Measurements from ENCODE around the gene UNK. TPM values are rescaled to one million over a fixed set of nuclear protein-coding genes. Genes with fewer than 3 reads are reported as not detected.
A peak's percentile ranks its signal among the peaks of the same experiment; 100 is the strongest.

The UNK gene
- total and polyA plus RNA-seq, 9 of the 15 experiments (the other 6 are each of a cell fraction or from before 2014, with no cell fraction given), result 12.8 to 38.6 (median 24.8) TPM

GRCh38 chr17:75846692-75847613 lies 62.3 kb downstream of the UNK start:
- H3K4me2 ChIP-seq (ENCODE audit: insufficient read depth, low read length), result no peak overlapping the region
- WGBS (ENCODE audit: insufficient coverage, low coverage, missing lambda C conversion rate), result 90% methylated on average over 21 of the region's 34 CpGs
- intact Hi-C loops (cut with micrococcal nuclease), result loop anchor here (5.0 kb wide), 2 partner anchors 70 to 85 kb away; a partner anchor contains a TSS

More at GRCh38 chr17:75846692-75847613, 62.3 kb downstream of the UNK start:
- peaks cover 66% of the 10 kb centered on the region for H3K36me3 ChIP-seq (ENCODE audit: control insufficient read depth, insufficient read depth, low read length)
- ChIA-PET CTCF (ENCODE audit: low intra/inter-chr PET ratio) (interaction anchor here (0.6 kb wide), 1 partner anchor 96 kb away, joined by 3 read pairs; no protein-coding TSS in a partner anchor), POLR2A (interaction anchor here (0.6 to 8.5 kb wide), 9 partner anchors 8 to 71 kb away, joined by 3 to 145 read pairs (median 8); partner anchors contain the start of genes UNK and WBP2)
- H3K9ac ChIP-seq (ENCODE audit: insufficient read depth in 1 of 2, low read depth in 2 of 2, low read length in 2 of 2), result peak overlapping the region in 1 of 2 experiments; percentile 2; a peak in 2 of 4 replicates
- no peaks in the 10 kb centered on the region for H3K9me3 ChIP-seq (replicated peaks; ENCODE audit: control insufficient read depth, insufficient read depth, low read depth, low read length)
- H3K27ac ChIP-seq (ENCODE audit: extremely low read depth, low read depth, low read length), result no peak overlapping the region
- in situ Hi-C loops (cut with MboI), result no loop called here
- ATAC-seq (no peak), DNase-seq (ENCODE audit: extremely low read depth in 1 of 4, low spot score in 3 of 4) (peak in 1 of 4 experiments; percentile 20), FAIRE-seq (no peak)
- H3K79me2 ChIP-seq (ENCODE audit: control insufficient read depth, insufficient read depth, low read length), result peaks cover 41% of the 10 kb centered on the region
- no peak for TF ChIP-seq BCOR (IDR thresholded peaks at IDR 0.05)
- TF ChIP-seq HINFP (tag; conservative IDR thresholded peaks at IDR 0.05; ENCODE audit: low read depth), result no peak
- TF ChIP-seq NFRKB (IDR thresholded peaks at IDR 0.05; ENCODE audit: low read depth), result no peak
- peak; percentile 60 for TF ChIP-seq POLR2G (IDR thresholded peaks at IDR 0.05; ENCODE audit: low read depth, low read length)
- TF ChIP-seq HLTF (IDR thresholded peaks at IDR 0.05), result no peak
- no peak for TF ChIP-seq PYGO2 (tag; IDR thresholded peaks at IDR 0.05)
- no peaks in the 10 kb centered on the region for H3K27me3 ChIP-seq (ENCODE audit: control insufficient read depth in 2 of 2, insufficient read depth in 2 of 2, low read length in 2 of 2)
- H3K9me1 ChIP-seq (ENCODE audit: control insufficient read depth, insufficient read depth, low read length), result no peaks in the 10 kb centered on the region
- peaks cover 39 to 82% of the 10 kb centered on the region in 2 experiments for H3K4me1 ChIP-seq (replicated peaks in 1 of 2; ENCODE audit: control insufficient read depth in 2 of 2, insufficient read depth in 2 of 2, low read length in 2 of 2)
- no peak overlapping the region for H2AFZ ChIP-seq (ENCODE audit: low read depth, low read length)
- no TSS peak for BruUV-seq (replicated peaks)
- no peak overlapping the region for H3K4me3 ChIP-seq
- no peaks in the 10 kb centered on the region for H4K20me1 ChIP-seq (replicated peaks; ENCODE audit: control insufficient read depth, insufficient read depth, low read length)
